Nucleus accumbens (tissue), 56 donors: ENCODE measurements around the gene FUZ.

Experiments
- DNase-seq, 56 donors: peaks; one replicate each; lab custom pipeline; 2025; lab: John Stamatoyannopoulos, UW

Gene FUZ

GRCh38 chr19:49812997-49813861, at the start of gene FUZ:
Gene FUZ (minus strand): TSS chr19:49813292. CDS start chr19:49813106, 186 bp downstream.
- DNase-seq: peak; percentile 69 to 99 (median 95)

GRCh38 chr19:49862391-49863253, 49.5 kb upstream of the FUZ start:
- DNase-seq: no peak

GRCh38 chr19:49861541-49862378, 48.7 kb upstream of the FUZ start:
- no peak for DNase-seq

GRCh38 chr19:49861107-49861506, 48.0 kb upstream of the FUZ start:
- DNase-seq: peak in 11 of 56 donors; percentile 8 to 61 (median 30)

- no peak for DNase-seq
Measured at GRCh38 chr19:49860336-49861102, 47.4 kb upstream of the FUZ start.

- no peak for DNase-seq
Measured at GRCh38 chr19:49859682-49860335, 46.7 kb upstream of the FUZ start.

GRCh38 chr19:49858088-49858985, 45.2 kb upstream of the FUZ start:
- DNase-seq: peak in 37 of 56 donors; percentile 6 to 69 (median 30)

GRCh38 chr19:49857838-49858087, 44.7 kb upstream of the FUZ start:
- DNase-seq: no peak

- no peak for DNase-seq
Measured at GRCh38 chr19:49857061-49857837, 44.2 kb upstream of the FUZ start.

GRCh38 chr19:49856574-49857021, 43.5 kb upstream of the FUZ start:
- no peak for DNase-seq

- no peak for DNase-seq
Measured at GRCh38 chr19:49855676-49856573, 42.8 kb upstream of the FUZ start.

GRCh38 chr19:49855277-49855675, 42.2 kb upstream of the FUZ start:
- DNase-seq: no peak

- no peak for DNase-seq
Measured at GRCh38 chr19:49854378-49855263, 41.5 kb upstream of the FUZ start.

- no peak for DNase-seq
Measured at GRCh38 chr19:49853852-49854377, 40.8 kb upstream of the FUZ start.

- no peak for DNase-seq
Measured at GRCh38 chr19:49852631-49853126, 39.6 kb upstream of the FUZ start.
